Stimulated activated CD8-positive, alpha-beta memory T cell treated with anti-CD3 and anti-CD28 coated beads, Interleukin-2, amount 100 ng/mL, for 48 hours (primary cell): ENCODE measurements around the gene TFAP2C.
"Not testable (repeated sequence)": the region's sequence is repeated elsewhere in the genome, so short reads cannot be mapped to it uniquely, and the experiment has no call there.

Experiments
- DNase-seq, 2 donors: peaks; one replicate each; pipeline ENCODE4 v3.0.0-alpha.2; 2020; ENCODE audit warnings: low read depth in 2 of 2

TFAP2C gene

DNA sequence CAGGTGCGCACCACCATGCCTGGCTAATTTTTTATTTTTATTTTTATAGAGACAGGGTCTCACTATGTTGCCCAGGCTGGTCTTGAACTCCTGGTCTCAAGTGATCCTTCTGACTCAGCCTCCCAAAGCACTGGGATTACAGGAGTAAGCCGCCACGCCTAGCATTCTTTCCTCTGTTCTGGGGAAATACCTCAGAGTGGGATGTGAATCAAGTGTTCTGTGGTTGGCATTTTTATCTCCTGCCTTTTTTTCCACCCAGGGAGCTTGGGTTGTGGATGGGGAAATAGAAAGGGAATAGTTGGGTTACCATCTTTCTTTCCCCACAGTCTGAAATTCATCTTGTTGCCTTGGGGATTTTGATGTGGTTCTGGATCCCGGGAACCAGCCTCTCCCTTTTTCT lies 24.1 kb downstream of the TFAP2C start:
- no peak for DNase-seq

GRCh38 chr20:56656632-56657031 lies 27.5 kb downstream of the TFAP2C start:
- no peak for DNase-seq

- no peak for DNase-seq
These were observed 28.8 kb downstream of the TFAP2C start for GRCh38 chr20:56657879-56658278.

DNA sequence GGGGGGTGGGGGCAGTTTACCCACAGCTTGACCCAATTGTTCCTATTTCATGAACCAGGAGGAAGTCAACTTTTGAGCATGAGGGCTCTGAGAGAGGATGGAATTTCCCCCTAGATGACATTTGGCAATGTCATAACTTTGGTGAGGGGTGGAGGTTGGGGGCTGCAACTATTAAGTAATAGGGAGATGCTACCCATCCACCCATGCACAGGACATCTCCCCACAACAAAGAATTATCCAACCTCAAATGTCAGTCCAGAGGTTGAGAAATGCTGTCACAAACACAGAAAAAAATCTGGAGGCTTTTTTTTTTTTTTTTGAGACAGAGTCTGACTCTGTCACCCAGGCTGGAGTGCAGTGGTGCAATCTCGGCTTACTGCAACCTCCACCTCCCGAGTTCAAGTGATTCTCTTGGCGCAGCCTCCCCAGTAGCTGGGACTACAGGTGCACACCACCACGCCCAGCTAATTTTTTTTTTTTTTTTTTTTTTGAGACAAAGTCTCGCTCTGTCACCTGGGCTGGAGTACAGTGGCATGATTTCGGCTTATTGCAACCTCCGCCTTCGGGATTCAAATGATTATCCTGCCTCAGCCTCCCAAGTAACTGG lies 29.3 kb downstream of the TFAP2C start:
- DNase-seq: not testable (repeated sequence)

DNA sequence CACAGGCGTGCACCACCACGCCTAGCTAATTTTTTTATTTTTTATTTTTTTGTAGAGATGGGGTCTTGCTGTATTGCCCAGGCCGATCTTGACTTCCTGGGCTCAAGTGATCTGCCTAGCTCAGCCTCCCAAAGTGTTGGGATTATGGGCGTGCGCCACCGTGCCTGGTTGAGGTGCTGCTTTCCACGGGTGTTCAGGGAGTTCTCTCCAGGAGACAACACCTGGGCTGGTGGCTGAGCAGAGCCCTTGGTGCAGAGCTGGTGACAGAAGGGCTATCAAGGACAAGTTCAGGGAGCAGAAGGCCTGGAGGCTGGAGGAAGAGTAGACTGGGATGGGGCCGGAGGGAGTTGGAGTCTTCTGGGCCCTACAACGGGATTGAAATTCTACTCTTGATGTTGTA lies 34.6 kb downstream of the TFAP2C start:
- DNase-seq: no peak

DNA sequence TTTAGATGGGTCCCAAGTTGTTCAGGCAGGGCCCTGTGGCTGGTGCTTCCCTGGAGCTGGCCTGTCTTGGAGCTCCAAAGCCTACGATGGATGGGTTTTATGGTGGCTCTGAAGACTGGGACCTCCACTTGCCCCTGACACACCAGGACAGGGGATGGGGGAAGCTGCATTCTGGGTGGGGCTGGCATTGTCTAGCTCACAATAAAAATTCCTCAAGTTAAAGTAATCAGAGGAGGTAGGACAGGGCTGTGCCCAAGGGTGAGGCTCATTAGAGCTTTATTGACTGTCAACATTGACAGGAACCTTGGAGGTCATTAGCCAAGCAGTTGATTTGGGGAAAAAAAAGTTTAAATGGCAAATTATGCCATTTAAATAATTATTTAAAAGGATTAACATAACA lies 35.7 kb downstream of the TFAP2C start:
- DNase-seq: no peak

GRCh38 chr20:56665806-56666205 lies 36.7 kb downstream of the TFAP2C start:
- no peak for DNase-seq

- no peak for DNase-seq
These were observed 44.3 kb downstream of the TFAP2C start for GRCh38 chr20:56673450-56673849.

DNA sequence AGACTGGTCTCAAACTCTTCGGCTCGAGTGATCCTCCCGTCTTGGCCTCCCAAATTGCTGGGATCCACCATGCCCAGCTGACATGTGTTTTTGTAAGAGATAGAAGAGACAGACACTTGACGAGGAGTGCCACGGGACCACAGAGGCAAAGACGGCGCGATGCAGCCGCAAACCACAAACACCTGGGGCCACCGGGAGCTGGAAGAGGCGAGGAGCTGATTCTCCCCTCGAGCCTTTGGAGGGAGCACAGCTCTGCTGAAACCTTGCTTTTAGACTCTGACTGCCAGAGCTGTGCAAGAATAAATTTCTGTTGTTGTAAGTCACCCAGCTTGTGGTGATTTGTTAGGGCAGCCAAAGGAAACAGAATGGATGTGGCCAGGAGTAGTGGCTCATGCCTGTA lies 46.9 kb downstream of the TFAP2C start:
- DNase-seq: no peak

DNA sequence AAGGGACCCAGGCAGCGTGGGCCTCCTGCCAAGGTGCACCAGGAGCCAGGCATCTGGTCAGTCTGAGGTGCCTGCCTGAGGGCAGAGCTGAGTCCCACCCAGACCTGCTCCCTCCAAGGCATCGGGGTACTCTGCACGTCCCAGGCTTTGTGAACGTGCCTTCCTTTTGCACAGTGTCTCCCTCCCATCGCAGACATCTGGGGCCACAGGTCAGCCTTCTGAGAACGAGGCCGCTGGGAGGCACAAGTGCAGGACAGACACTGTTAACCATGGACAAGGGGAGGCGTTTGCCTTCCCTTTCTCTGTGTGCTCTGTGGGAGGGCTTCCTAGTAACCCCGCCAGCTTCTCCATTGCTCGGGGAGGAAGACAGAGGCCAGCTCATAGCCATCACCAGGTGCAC lies 47.6 kb downstream of the TFAP2C start:
- no peak for DNase-seq

DNA sequence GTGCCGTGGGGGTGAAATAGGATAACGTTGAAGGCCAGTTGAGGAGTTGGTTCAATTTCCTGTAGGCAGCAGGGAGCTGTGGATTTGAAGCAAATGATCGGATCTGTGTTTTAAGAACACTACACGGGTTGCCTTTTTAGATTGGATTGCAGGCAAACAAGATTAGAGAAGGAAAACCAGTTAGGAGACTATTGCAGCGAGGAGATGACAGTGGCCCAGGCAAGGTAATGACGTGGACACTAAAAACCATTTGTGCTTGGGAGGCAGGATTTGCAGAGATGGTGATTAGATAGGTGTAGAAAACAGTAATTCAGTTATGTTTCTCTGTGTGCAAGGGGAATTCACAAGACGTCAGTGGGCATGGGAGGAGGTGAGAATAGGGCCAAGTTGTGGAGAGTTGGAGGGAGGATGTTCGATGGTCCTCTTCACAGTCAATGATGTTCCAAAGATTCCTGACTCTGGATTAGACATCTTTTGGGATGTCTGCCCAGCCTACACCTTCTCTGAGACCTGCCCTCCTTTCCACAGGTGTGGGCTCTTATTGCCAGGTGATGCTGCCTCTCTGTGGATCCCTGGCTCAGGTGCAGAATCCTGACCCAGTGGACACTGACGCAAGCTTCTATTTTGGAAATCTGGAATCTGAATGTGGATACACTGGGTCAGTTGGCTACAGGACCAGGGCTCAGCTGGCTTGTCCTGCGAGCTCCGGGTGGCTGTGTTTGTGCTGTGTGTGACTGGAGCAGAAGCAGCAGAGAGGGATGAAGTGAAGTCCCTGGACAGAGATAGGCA lies 54.2 kb downstream of the TFAP2C start:
- no peak for DNase-seq

DNA sequence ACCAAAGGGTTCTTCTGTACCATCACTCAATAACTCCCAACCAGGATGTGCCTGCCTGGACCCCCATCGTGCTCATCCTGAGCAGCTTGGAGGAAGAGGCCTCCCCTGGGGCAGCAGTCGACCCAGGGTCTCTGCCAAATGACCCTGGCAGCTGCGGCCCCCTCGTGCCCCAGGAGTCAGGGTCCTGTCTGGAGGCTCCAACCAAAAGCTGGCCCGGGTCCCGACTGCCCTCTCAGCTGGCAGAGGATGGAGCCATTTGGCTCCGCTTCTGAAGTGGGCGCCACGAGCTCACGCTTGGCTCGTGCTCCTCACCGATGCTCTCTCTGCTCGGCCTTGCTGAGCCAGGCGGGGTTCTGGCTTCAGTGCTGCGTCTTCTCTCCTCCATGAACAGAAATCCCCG lies 56.8 kb downstream of the TFAP2C start:
- DNase-seq: no peak

- no peak for DNase-seq
These were observed 58.0 kb downstream of the TFAP2C start for GRCh38 chr20:56687061-56687460.

DNA sequence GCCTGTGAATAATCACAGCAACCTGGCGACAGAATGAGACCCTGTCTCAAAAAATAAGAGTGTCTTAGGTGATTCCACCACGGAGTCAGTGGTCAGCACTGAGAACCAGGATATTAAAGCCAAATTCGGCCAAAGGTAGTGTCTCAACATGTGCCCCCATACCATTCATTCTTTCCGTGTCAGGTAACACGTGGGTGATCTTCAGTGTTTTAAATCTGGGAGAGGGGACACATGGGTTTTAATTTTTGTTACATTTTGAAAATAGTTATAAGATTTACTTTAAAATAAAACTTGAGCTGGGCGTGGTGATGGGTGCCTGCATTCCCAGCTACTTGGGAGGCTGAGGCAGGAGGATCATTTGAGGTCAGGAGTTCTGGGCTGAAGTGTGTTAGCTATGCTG lies 59.0 kb downstream of the TFAP2C start:
- no peak for DNase-seq
